ENCODE results near the gene MST1. TPM values are rescaled to one million over a fixed set of nuclear protein-coding genes. Genes with fewer than 3 reads are reported as not detected.

Gene MST1
- total RNA-seq, 4 donors from 2014 or later: 0.89 to 7.3 (median 4.4) TPM

- no CpG with 5 or more reads among the region's 16 CpGs for WGBS, 2 donors (ENCODE audit: low coverage in 1 of 2)
- TF ChIP-seq CTCF (IDR thresholded peaks at IDR 0.05) (no peak), POLR2A (IDR thresholded peaks at IDR 0.05) (no peak), POLR2AphosphoS5 (IDR thresholded peaks at IDR 0.05) (no peak), EP300 (IDR thresholded peaks at IDR 0.05) (no peak)
- Histone ChIP-seq H3K36me3 (peaks cover 0 to 65% of the 10 kb centered on the region in 2 donors), H3K4me1 (peaks cover 0 to 33% (median 8%) of the 10 kb centered on the region in 3 donors), H3K4me3 (no peak overlapping the region), H3K27ac (no peak overlapping the region), H3K27me3 (no peaks in the 10 kb centered on the region), H3K9me3 (no peaks in the 10 kb centered on the region)
- no peak for ATAC-seq
Observed at GRCh38 chr3:49716691-49717210, 27.5 kb upstream of the MST1 start.

DNA sequence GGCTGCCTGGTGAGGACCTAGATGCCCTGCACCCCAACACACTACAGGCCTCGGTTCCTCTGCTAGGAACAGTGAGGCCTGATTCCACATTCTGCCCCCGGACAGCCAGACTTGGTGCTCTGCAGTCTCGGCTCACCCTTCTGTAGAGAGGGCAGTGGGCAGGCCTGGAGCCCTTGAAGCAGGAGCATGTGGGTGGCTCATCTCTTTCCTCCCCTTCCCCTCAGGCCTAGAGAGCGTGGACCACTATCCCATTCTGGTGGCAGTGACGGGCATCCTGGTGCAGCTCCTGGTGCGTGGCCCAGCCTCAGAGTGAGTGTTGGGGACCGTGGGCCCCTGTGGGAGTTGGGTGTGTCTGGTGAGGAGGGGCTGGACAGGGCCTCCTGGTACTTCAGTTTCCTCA lies 26.9 kb upstream of the MST1 start:
- 100% methylated on average over 1 of the region's 7 CpGs; no CpG with 5 or more reads in 1 of the 2 donors for WGBS, 2 donors (ENCODE audit: low coverage in 1 of 2)
- Histone ChIP-seq H3K36me3 (peaks cover 0 to 65% of the 10 kb centered on the region in 2 donors), H3K27ac (no peak overlapping the region), H3K27me3 (no peaks in the 10 kb centered on the region), H3K9me3 (no peaks in the 10 kb centered on the region), H3K4me1 (peaks cover 0 to 27% (median 8%) of the 10 kb centered on the region in 3 donors), H3K4me3 (no peak overlapping the region)
- ATAC-seq: no peak
- no peak for TF ChIP-seq EP300 (IDR thresholded peaks at IDR 0.05)
- no peak for TF ChIP-seq POLR2AphosphoS5 (IDR thresholded peaks at IDR 0.05)
- TF ChIP-seq CTCF (IDR thresholded peaks at IDR 0.05): no peak
- no peak for TF ChIP-seq POLR2A (IDR thresholded peaks at IDR 0.05)

DNA sequence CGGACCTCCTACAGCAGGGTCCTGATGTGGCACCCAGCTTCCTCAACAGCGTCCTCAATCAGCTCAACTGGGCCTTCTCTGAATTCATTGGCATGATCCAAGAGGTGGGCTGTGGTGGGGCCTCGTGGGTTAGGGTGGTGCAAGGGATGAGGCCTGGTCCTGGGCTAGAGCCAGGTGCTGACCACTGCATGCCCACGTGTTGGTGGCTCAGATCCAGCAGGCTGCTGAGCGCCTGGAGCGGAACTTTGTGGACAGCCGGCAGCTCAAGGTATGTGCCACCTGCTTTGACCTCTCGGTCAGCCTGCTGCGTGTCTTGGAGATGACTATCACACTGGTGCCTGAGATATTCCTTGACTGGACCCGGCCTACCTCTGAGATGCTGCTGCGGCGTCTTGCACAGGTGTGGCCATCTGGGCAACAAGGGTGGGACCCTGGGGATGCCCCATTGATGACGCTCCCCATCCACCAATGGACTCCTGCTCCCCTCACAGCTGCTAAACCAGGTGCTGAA lies 26.4 kb upstream of the MST1 start:
- no peak overlapping the region for H3K27ac ChIP-seq
- ATAC-seq: no peak
- H3K36me3 ChIP-seq: peaks cover 0 to 65% of the 10 kb centered on the region in 2 donors
- no peaks in the 10 kb centered on the region for H3K27me3 ChIP-seq
- H3K4me3 ChIP-seq: no peak overlapping the region
- H3K9me3 ChIP-seq: no peaks in the 10 kb centered on the region
- H3K4me1 ChIP-seq: peaks cover 0 to 26% (median 8%) of the 10 kb centered on the region in 3 donors
- 94% methylated on average over 5 of the region's 13 CpGs; no CpG with 5 or more reads in 1 of the 2 donors for WGBS, 2 donors (ENCODE audit: low coverage in 1 of 2)
- TF ChIP-seq EP300 (IDR thresholded peaks at IDR 0.05) (no peak), POLR2A (IDR thresholded peaks at IDR 0.05) (no peak)

GRCh38 chr3:49714728-49715550 lies 25.7 kb upstream of the MST1 start:
- Histone ChIP-seq H3K27ac (no peak overlapping the region), H3K36me3 (peaks cover 0 to 67% of the 10 kb centered on the region in 2 donors), H3K4me1 (peaks cover 0 to 19% (median 8%) of the 10 kb centered on the region in 3 donors), H3K9me3 (no peaks in the 10 kb centered on the region), H3K4me3 (no peak overlapping the region), H3K27me3 (no peaks in the 10 kb centered on the region)
- no peak for ATAC-seq
- TF ChIP-seq POLR2AphosphoS5 (IDR thresholded peaks at IDR 0.05) (no peak), EP300 (IDR thresholded peaks at IDR 0.05) (no peak), CTCF (IDR thresholded peaks at IDR 0.05) (no peak), POLR2A (IDR thresholded peaks at IDR 0.05) (no peak)
- WGBS, 2 donors (ENCODE audit: low coverage in 1 of 2): 83% methylated on average over 1 of the region's 13 CpGs; no CpG with 5 or more reads in 1 of the 2 donors

DNA sequence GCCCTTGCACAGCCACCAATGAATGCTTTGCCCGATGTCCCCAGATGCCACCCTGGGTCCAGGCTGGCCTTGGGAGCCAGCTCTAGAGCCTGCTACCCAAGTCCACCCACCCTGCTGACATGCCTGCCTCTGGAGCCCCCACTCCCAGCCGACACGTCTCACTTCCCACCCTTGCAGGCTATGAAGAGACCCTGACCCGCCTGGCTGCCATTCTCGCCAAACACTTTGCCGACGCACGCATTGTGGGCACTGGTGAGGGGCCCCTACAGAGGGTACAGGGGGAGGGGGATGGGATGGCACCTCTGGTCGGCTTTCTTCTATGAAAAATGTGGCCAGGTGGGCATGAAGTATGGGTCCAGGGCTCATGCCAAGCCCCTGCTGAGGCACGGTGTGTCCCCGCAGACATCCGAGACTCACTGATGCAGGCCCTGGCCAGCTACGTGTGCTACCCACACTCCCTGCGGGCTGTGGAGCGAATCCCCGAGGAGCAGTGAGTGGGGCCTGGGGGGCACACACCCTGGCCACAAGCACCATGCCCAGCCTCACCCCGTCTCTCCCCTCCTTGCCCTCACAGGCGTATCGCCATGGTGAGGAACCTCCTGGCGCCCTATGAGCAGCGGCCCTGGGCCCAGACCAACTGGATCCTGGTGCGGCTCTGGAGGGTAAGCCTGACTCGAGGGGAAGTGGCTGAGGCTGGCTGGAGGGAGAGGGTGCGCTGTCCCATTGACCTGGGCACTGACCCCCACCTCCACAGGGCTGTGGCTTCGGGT lies 24.2 kb upstream of the MST1 start:
- no peak for ATAC-seq
- H3K4me3 ChIP-seq: no peak overlapping the region
- WGBS, 2 donors (ENCODE audit: low coverage in 1 of 2): 80% methylated on average over 2 of the region's 25 CpGs; no CpG with 5 or more reads in 1 of the 2 donors
- H3K27me3 ChIP-seq: no peaks in the 10 kb centered on the region
- H3K4me1 ChIP-seq: peaks cover 0 to 5% (median 1%) of the 10 kb centered on the region in 3 donors
- H3K9me3 ChIP-seq: no peaks in the 10 kb centered on the region
- no peak for TF ChIP-seq POLR2AphosphoS5 (IDR thresholded peaks at IDR 0.05)
- no peak for TF ChIP-seq EP300 (IDR thresholded peaks at IDR 0.05)
- no peak for TF ChIP-seq POLR2A (IDR thresholded peaks at IDR 0.05)
- TF ChIP-seq CTCF (IDR thresholded peaks at IDR 0.05): no peak
- peaks cover 0 to 67% of the 10 kb centered on the region in 2 donors for H3K36me3 ChIP-seq
- no peak overlapping the region for H3K27ac ChIP-seq
